ENCODE results near the gene HSPB1. TPM values are rescaled to one million over a fixed set of nuclear protein-coding genes. Genes with fewer than 3 reads are reported as not detected.

The HSPB1 gene
- total and polyA plus RNA-seq, 2 experiments from 2014 or later = 48.1 to 437 TPM

DNA sequence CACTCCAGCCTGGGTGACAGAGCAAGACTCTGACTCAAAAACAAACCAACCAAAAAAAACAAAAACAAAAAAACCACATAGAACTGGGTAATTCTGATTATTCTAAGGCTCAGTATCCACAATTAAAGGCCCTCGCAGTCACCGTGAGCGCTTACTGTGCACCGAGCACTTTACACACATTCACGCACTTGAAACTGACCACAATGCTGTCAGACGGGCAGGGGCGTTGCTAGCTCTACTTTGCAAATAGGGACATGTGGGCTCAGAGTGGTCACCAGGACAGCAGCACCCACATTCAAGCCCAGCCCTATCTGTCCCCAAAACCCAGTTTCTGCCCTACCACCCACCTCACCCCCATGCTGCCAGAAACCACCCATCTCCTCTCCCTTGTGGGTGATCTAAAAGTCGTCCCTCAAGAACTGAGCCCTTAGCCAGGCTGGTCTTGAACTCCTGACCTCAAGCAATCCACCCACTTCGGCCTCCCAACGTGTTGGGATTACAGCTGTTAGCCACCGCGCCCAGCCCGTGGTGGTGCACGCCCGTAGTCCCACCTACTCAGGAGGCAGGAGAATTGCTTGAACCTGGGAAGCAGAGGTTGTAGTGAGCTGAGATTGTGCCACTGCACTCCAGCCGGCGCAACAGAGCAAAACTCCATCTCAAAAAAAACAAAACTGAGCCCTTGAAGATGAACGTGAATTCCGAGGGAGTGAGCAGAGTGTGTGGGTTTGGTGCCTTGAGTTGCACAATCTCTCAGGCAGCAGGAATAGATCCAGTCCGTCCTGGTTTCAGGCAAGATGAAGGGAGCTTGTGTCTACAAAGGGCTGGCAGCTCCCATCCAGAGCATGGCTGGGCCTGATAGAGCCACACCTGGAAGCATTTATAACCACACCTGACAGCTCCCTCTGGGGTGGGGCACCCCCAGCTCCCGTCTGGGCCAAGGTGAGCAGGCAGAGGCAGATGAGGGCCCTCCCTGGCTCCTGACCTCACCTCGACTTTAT lies 5.4 kb upstream of the HSPB1 start:
- peaks cover 39% of the 10 kb centered on the region for H3K27me3 Mint-ChIP-seq (ENCODE audit: insufficient read depth, low read depth, poor library complexity)
- no peak for ATAC-seq
- H3K9me3 Mint-ChIP-seq = peaks cover 1% of the 10 kb centered on the region; the same call in 2 of the 3 replicates
- no peaks in the 10 kb centered on the region for H3K9me2 ChIP-seq (ENCODE audit: insufficient read depth)
- no peaks in the 10 kb centered on the region for H3K79me2 ChIP-seq (replicated peaks; ENCODE audit: insufficient read depth)
- peaks cover 10% of the 10 kb centered on the region; the same call in 1 of the 2 replicates for H3F3A ChIP-seq (replicated peaks; ENCODE audit: low read depth)
- H4K20me1 ChIP-seq (replicated peaks; ENCODE audit: insufficient read depth) = no peaks in the 10 kb centered on the region
- H3K36me3 Mint-ChIP-seq (ENCODE audit: low read depth) = no peaks in the 10 kb centered on the region; the same call in 2 of the 3 replicates
- H3K4me1 ChIP-seq (ENCODE audit: insufficient read depth) = peaks cover 16% of the 10 kb centered on the region
- H3K27ac Mint-ChIP-seq = no peak overlapping the region
- TF ChIP-seq, protein P1, sequence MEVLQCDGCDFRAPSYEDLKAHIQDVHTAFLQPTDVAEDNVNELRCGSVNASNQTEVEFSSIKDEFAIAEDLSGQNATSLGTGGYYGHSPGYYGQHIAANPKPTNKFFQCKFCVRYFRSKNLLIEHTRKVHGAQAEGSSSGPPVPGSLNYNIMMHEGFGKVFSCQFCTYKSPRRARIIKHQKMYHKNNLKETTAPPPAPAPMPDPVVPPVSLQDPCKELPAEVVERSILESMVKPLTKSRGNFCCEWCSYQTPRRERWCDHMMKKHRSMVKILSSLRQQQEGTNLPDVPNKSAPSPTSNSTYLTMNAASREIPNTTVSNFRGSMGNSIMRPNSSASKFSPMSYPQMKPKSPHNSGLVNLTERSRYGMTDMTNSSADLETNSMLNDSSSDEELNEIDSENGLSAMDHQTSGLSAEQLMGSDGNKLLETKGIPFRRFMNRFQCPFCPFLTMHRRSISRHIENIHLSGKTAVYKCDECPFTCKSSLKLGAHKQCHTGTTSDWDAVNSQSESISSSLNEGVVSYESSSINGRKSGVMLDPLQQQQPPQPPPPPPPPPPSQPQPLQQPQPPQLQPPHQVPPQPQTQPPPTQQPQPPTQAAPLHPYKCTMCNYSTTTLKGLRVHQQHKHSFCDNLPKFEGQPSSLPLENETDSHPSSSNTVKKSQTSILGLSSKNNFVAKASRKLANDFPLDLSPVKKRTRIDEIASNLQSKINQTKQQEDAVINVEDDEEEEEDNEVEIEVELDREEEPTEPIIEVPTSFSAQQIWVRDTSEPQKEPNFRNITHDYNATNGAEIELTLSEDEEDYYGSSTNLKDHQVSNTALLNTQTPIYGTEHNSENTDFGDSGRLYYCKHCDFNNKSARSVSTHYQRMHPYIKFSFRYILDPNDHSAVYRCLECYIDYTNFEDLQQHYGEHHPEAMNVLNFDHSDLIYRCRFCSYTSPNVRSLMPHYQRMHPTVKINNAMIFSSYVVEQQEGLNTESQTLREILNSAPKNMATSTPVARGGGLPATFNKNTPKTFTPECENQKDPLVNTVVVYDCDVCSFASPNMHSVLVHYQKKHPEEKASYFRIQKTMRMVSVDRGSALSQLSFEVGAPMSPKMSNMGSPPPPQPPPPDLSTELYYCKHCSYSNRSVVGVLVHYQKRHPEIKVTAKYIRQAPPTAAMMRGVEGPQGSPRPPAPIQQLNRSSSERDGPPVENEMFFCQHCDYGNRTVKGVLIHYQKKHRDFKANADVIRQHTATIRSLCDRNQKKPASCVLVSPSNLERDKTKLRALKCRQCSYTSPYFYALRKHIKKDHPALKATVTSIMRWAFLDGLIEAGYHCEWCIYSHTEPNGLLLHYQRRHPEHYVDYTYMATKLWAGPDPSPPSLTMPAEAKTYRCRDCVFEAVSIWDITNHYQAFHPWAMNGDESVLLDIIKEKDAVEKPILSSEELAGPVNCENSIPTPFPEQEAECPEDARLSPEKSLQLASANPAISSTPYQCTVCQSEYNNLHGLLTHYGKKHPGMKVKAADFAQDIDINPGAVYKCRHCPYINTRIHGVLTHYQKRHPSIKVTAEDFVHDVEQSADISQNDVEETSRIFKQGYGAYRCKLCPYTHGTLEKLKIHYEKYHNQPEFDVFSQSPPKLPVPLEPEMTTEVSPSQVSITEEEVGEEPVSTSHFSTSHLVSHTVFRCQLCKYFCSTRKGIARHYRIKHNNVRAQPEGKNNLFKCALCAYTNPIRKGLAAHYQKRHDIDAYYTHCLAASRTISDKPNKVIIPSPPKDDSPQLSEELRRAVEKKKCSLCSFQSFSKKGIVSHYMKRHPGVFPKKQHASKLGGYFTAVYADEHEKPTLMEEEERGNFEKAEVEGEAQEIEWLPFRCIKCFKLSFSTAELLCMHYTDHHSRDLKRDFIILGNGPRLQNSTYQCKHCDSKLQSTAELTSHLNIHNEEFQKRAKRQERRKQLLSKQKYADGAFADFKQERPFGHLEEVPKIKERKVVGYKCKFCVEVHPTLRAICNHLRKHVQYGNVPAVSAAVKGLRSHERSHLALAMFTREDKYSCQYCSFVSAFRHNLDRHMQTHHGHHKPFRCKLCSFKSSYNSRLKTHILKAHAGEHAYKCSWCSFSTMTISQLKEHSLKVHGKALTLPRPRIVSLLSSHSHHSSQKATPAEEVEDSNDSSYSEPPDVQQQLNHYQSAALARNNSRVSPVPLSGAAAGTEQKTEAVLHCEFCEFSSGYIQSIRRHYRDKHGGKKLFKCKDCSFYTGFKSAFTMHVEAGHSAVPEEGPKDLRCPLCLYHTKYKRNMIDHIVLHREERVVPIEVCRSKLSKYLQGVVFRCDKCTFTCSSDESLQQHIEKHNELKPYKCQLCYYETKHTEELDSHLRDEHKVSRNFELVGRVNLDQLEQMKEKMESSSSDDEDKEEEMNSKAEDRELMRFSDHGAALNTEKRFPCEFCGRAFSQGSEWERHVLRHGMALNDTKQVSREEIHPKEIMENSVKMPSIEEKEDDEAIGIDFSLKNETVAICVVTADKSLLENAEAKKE (CRISPR knock-in tag; IDR thresholded peaks at IDR 0.05) = no peak
- TF ChIP-seq NANOG (IDR thresholded peaks at IDR 0.05; ENCODE audit: borderline replicate concordance) (no peak), POLR2AphosphoS5 (IDR thresholded peaks at IDR 0.05; ENCODE audit: low read depth) (no peak), ZNF114 (CRISPR knock-in tag; IDR thresholded peaks at IDR 0.05) (no peak), JUNB (IDR thresholded peaks at IDR 0.05; ENCODE audit: unreplicated experiment) (no peak), ZNF331 (CRISPR knock-in tag; IDR thresholded peaks at IDR 0.05; ENCODE audit: low read depth) (no peak), EZH2phosphoT487 (IDR thresholded peaks at IDR 0.05; ENCODE audit: unreplicated experiment) (no peak)
- TF ChIP-seq, protein P2, sequence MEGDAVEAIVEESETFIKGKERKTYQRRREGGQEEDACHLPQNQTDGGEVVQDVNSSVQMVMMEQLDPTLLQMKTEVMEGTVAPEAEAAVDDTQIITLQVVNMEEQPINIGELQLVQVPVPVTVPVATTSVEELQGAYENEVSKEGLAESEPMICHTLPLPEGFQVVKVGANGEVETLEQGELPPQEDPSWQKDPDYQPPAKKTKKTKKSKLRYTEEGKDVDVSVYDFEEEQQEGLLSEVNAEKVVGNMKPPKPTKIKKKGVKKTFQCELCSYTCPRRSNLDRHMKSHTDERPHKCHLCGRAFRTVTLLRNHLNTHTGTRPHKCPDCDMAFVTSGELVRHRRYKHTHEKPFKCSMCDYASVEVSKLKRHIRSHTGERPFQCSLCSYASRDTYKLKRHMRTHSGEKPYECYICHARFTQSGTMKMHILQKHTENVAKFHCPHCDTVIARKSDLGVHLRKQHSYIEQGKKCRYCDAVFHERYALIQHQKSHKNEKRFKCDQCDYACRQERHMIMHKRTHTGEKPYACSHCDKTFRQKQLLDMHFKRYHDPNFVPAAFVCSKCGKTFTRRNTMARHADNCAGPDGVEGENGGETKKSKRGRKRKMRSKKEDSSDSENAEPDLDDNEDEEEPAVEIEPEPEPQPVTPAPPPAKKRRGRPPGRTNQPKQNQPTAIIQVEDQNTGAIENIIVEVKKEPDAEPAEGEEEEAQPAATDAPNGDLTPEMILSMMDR (conservative IDR thresholded peaks at IDR 0.05; ENCODE audit: low read depth in 2 of 2) = no peak
- TF ChIP-seq, protein P3, sequence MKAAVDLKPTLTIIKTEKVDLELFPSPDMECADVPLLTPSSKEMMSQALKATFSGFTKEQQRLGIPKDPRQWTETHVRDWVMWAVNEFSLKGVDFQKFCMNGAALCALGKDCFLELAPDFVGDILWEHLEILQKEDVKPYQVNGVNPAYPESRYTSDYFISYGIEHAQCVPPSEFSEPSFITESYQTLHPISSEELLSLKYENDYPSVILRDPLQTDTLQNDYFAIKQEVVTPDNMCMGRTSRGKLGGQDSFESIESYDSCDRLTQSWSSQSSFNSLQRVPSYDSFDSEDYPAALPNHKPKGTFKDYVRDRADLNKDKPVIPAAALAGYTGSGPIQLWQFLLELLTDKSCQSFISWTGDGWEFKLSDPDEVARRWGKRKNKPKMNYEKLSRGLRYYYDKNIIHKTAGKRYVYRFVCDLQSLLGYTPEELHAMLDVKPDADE (IDR thresholded peaks at IDR 0.05) = no peak
- DNase-seq (ENCODE audit: low spot score) = no peak
- H3K27ac ChIP-seq (ENCODE audit: low read depth) = no peak overlapping the region
- no peak overlapping the region for H2AFZ ChIP-seq
- no peak overlapping the region for H3K4me3 ChIP-seq
- H3K27me3 ChIP-seq (ENCODE audit: insufficient read depth) = peaks cover 13% of the 10 kb centered on the region
- no peak overlapping the region for H3K4me3 Mint-ChIP-seq
- peaks cover 17% of the 10 kb centered on the region for H3K4me1 Mint-ChIP-seq
- H3K4me2 ChIP-seq = no peak overlapping the region
- H3K36me3 ChIP-seq (ENCODE audit: insufficient read depth) = no peaks in the 10 kb centered on the region
